K562 (cell line): Measurements from ENCODE around the gene DDX41. TPM values are rescaled to one million over a fixed set of nuclear protein-coding genes. Genes with fewer than 3 reads are reported as not detected.

Experiments used
- AFF1 ChIP-seq, 2 experiments: fragments of 450-650 bp; IDR thresholded peaks; 2 replicates each; pipeline ENCODE4 v1.6.1; 2018; ENCODE audit warnings: mild to moderate bottlenecking in 2 of 2, low read depth in 1 of 2; ENCODE audit not compliant: partially characterized antibody in 2 of 2
- CREM ChIP-seq: IDR thresholded peaks from 2 replicates; pipeline ENCODE4 v1.6.1; 2014; ENCODE audit warnings: antibody characterized with exemption, low read depth
- DMBX1 ChIP-seq: fragments of 250-450 bp; sonication (Bioruptor Pico); IDR thresholded peaks from 2 replicates; pipeline ENCODE4 v1.8.0; 2022; ENCODE audit warnings: inconsistent platforms, mild to moderate bottlenecking, moderate library complexity, borderline replicate concordance
- GMEB1 ChIP-seq: fragments of 250-450 bp; sonication (Bioruptor Pico); IDR thresholded peaks from 2 replicates; pipeline ENCODE4 v1.4.0; 2020; ENCODE audit warnings: mild to moderate bottlenecking
- HDGF ChIP-seq: fragments of 450-650 bp; IDR thresholded peaks from 2 replicates; pipeline ENCODE4 v1.6.1; 2016
- IRF9 ChIP-seq: fragments of 450-650 bp; IDR thresholded peaks from 2 replicates; pipeline ENCODE4 v1.6.1; 2016; ENCODE audit warnings: missing biosample characterization, missing genetic modification characterization
- MAZ ChIP-seq, 2 experiments: fragments of 450-650 bp in 1 of 2; sonication (generic) in 1 of 2; formaldehyde crosslinking; IDR thresholded peaks in 1 of 2; conservative IDR thresholded peaks in 1 of 2; 2 replicates each; pipeline versions ENCODE4 v1.4.0 to v1.5.0; 2020; ENCODE audit warnings: mild to moderate bottlenecking in 1 of 2, missing genetic modification reagents in 1 of 2
- NFYB ChIP-seq: IDR thresholded peaks from 2 replicates; pipeline ENCODE4 v1.6.1; 2011; ENCODE audit warnings: mild to moderate bottlenecking, moderate library complexity; ENCODE audit not compliant: insufficient read length; ENCODE audit errors: extremely low read depth
- ZBED1 ChIP-seq: IDR thresholded peaks from 2 replicates; pipeline ENCODE4 v1.6.1; 2014
- ZBTB26 ChIP-seq: fragments of 450-650 bp; formaldehyde crosslinking; IDR thresholded peaks from 2 replicates; pipeline ENCODE4 v1.4.0; 2022; ENCODE audit warnings: missing genetic modification characterization
- ZBTB7A ChIP-seq: IDR thresholded peaks from 2 replicates; pipeline ENCODE4 v1.6.1; 2011; ENCODE audit warnings: low read depth, mild to moderate bottlenecking, low read length, moderate library complexity, borderline replicate concordance; ENCODE audit not compliant: control insufficient read depth
- ZNF124 ChIP-seq: sonication (generic); formaldehyde crosslinking; IDR thresholded peaks from 2 replicates; pipeline ENCODE4 v1.8.1; 2022; ENCODE audit warnings: missing genetic modification reagents
- ZNF444 ChIP-seq: fragments of 250-450 bp; sonication (Bioruptor Pico); IDR thresholded peaks from 2 replicates; pipeline ENCODE4 v1.4.0; 2020; ENCODE audit warnings: mild to moderate bottlenecking, moderate library complexity
- polyA plus RNA-seq, 8 experiments: library from polyadenylated mRNA; depleted of rRNA in 4 of 8; stranded (reverse) in 5 of 8; unstranded in 3 of 8; fragments of >200 nt; fragmentation: Nextera tagmentation in 2 of 8; fragmentation: Illumina TruSeq in 1 of 8; extraction: Ambion mirVana in 2 of 8; extraction: Trizol in 1 of 8; gene quantifications; 2 replicates each; pipeline versions ENCODE4 v1.2.1 to v1.2.3, GENCODE V29; 2011 to 2014; ENCODE audit warnings: inconsistent platforms in 1 of 8, missing spikeins in 1 of 8
- total RNA-seq, 7 experiments: library from RNA; depleted of rRNA in 6 of 7; stranded (reverse); fragments of >200 nt in 6 of 7; fragmentation: Illumina TruSeq in 2 of 7; extraction: Trizol in 2 of 7; gene quantifications; 2 replicates each; pipeline versions ENCODE4 v1.2.1 to v1.2.3, GENCODE V29; 2011 to 2021; ENCODE audit warnings: low replicate concordance in 1 of 7

DDX41 gene
- total and polyA plus RNA-seq, 9 of the 15 experiments (the other 6 are each of a cell fraction or from before 2014, with no cell fraction given): 38.2 to 284 (median 116) TPM

GRCh38 chr5:177497292-177498012, 19.3 kb downstream of the DDX41 start, which contains the start of gene PDLIM7 (continued):
- no peak for TF ChIP-seq AFF1 (IDR thresholded peaks at IDR 0.05; ENCODE audit: low read depth in 1 of 2, partially characterized antibody in 2 of 2)
- peak; percentile 97 for TF ChIP-seq HDGF
- peak; percentile 11 for TF ChIP-seq NFYB
- no peak for TF ChIP-seq IRF9 (tag)
- no peak; the same call in 1 of the 2 replicates for TF ChIP-seq GMEB1 (CRISPR knock-in tag)
- TF ChIP-seq ZBTB7A: peak; percentile 89
- peak; percentile 85 to 86 for TF ChIP-seq MAZ (CRISPR knock-in tag; conservative IDR thresholded peaks at IDR 0.05 in 1 of 2, IDR thresholded peaks at IDR 0.05 in 1 of 2)
- no peak for TF ChIP-seq ZNF444 (CRISPR knock-in tag)
- TF ChIP-seq ZNF124: no peak
- peak; percentile 64 for TF ChIP-seq DMBX1
- peak; percentile 32; the same call in 1 of the 2 replicates for TF ChIP-seq CREM
- TF ChIP-seq ZBTB26 (CRISPR knock-in tag): no peak
- TF ChIP-seq ZBED1: peak; percentile 30; the same call in 1 of the 2 replicates
